Left ventricle myocardium inferior (tissue), 1 donor: Measurements from ENCODE around the gene RDH12. TPM values are rescaled to one million over a fixed set of nuclear protein-coding genes. Genes with fewer than 3 reads are reported as not detected.
A peak's percentile ranks its signal among the peaks of the same experiment; 100 is the strongest.

Experiments
- DNase-seq: peaks from one replicate; pipeline ENCODE4 v3.0.0-alpha.2; 2020
- H3K27ac ChIP-seq: fragments of 200-600 bp; replicated peaks from 2 replicates; pipeline ENCODE4 v1.8.0; 2021
- H3K27me3 ChIP-seq: fragments of 200-600 bp; 2 replicates; pipeline ENCODE4 v1.8.0; 2021; ENCODE audit warnings: low read depth
- H3K36me3 ChIP-seq: fragments of 200-600 bp; 2 replicates; pipeline ENCODE4 v1.8.0; 2021
- H3K4me1 ChIP-seq: fragments of 200-600 bp; 2 replicates; pipeline ENCODE4 v1.8.0; 2021
- H3K4me3 ChIP-seq: fragments of 200-600 bp; 2 replicates; pipeline ENCODE4 v1.8.0; 2021; ENCODE audit warnings: mild to moderate bottlenecking, moderate library complexity
- H3K9me3 ChIP-seq: fragments of 200-600 bp; replicated peaks from 2 replicates; pipeline ENCODE4 v1.8.0; 2021
- intact Hi-C: fragments of 100-400 bp; cut with micrococcal nuclease; formaldehyde crosslinking; loops from one replicate; pipeline ENCODE4 v1.11.0; 2022
- total RNA-seq: library from RNA; stranded (reverse); fragmentation: NEBNext Ultra II Directional; extraction: Animal tissue kit (Norgen Biotek cat#: 25700); gene quantifications from one replicate; pipeline ENCODE4 v1.2.1, GENCODE V29; 2021
- TF ChIP-seq, protein P1 (sequence below): fragments of 200-600 bp; IDR thresholded peaks from 2 replicates; pipeline ENCODE4 v1.8.0; 2021; ENCODE audit warnings: antibody characterized with exemption, mild to moderate bottlenecking, borderline replicate concordance
- donor health status: DM: no; HTN: yes; CAD: no; lungs with severe emphysema.

The RDH12 gene
- total RNA-seq, 1 donor from 2014 or later: not detected

DNA sequence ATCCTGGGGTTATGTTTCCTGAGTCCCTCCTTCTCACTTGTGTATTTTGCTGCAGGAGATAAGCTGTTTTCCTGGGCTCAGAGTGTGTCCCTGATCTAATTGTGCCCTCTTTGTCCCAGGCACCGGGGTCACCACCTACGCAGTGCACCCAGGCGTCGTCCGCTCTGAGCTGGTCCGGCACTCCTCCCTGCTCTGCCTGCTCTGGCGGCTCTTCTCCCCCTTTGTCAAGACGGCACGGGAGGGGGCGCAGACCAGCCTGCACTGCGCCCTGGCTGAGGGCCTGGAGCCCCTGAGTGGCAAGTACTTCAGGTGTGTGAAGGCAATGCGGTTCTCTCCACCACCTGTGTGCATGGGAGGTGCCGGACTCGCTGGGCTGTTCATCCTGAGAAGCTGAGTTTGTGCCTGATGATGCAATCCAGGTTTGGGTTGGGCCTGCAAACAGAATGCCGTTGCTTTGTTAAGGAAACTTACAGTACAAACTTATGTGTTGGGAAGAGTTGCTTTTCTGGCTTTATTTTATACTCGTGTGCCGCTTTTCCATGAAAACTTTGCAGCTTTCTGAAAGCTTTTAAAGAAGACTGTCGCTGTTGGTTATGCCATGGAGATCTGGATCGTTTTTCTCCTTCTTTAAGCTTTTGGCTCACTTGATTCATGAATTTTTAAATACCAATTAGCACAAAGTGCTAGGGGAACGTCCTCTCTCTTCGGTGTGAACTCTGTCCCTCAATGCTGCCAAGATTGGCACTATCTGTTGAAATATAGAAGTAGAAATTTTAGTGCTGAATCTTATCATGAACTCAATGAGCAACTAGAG, 27.6 kb downstream of the RDH12 start:
- TF ChIP-seq, protein P1, sequence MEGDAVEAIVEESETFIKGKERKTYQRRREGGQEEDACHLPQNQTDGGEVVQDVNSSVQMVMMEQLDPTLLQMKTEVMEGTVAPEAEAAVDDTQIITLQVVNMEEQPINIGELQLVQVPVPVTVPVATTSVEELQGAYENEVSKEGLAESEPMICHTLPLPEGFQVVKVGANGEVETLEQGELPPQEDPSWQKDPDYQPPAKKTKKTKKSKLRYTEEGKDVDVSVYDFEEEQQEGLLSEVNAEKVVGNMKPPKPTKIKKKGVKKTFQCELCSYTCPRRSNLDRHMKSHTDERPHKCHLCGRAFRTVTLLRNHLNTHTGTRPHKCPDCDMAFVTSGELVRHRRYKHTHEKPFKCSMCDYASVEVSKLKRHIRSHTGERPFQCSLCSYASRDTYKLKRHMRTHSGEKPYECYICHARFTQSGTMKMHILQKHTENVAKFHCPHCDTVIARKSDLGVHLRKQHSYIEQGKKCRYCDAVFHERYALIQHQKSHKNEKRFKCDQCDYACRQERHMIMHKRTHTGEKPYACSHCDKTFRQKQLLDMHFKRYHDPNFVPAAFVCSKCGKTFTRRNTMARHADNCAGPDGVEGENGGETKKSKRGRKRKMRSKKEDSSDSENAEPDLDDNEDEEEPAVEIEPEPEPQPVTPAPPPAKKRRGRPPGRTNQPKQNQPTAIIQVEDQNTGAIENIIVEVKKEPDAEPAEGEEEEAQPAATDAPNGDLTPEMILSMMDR: no peak
- Histone ChIP-seq H3K9me3 (no peaks in the 10 kb centered on the region), H3K4me1 (peaks cover 9% of the 10 kb centered on the region), H3K36me3 (no peaks in the 10 kb centered on the region), H3K27me3 (no peaks in the 10 kb centered on the region), H3K4me3 (no peak overlapping the region), H3K27ac (no peak overlapping the region)
- intact Hi-C loops: no loop called here
- DNase-seq: no peak

DNA sequence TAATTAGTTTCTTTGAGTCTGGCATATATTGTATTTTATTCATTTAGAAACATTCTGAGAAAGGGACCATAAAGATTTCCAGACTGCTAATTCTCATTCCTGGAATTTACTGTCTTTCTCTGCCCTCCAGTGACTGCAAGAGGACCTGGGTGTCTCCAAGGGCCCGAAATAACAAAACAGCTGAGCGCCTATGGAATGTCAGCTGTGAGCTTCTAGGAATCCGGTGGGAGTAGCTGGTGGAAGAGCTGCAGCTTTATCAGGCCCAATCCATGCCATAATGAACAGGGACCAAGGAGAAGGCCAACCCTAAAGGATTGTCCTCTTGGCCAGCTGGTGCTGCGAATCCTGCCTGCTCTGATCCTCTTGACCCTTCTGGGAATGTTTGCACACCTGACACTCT, 31.9 kb downstream of the RDH12 start:
- H3K27me3 ChIP-seq: no peaks in the 10 kb centered on the region
- H3K4me1 ChIP-seq: peaks cover 28% of the 10 kb centered on the region
- TF ChIP-seq, protein P1: no peak
- no peaks in the 10 kb centered on the region for H3K36me3 ChIP-seq
- H3K4me3 ChIP-seq: no peak overlapping the region
- H3K9me3 ChIP-seq: no peaks in the 10 kb centered on the region
- H3K27ac ChIP-seq: no peak overlapping the region
- intact Hi-C loops: no loop called here
- DNase-seq: no peak

DNA sequence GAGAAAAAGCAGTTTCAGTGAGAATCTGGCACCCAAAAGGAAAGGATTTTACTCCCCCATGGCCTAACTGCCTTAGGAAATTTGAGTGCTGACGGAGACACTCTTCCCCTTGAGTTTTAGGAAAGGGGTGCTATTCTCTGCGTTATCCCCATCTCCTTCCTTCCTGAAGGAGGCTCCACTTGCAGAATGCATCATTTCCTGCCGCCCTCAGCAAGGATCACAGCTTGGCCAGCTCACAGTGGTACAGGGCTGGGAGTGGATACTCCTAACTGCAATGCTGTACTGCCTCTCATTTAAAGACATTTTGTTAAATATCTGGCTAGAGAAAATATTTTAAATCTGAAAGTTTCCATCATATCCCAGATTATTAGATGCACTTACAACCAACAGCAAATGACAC, 33.0 kb downstream of the RDH12 start:
- Histone ChIP-seq H3K4me1 (peaks cover 28% of the 10 kb centered on the region), H3K4me3 (no peak overlapping the region), H3K9me3 (no peaks in the 10 kb centered on the region), H3K36me3 (no peaks in the 10 kb centered on the region), H3K27me3 (no peaks in the 10 kb centered on the region), H3K27ac (peak overlapping the region; percentile 37)
- no peak for DNase-seq
- intact Hi-C loops: no loop called here
- TF ChIP-seq, protein P1: peak; percentile 16

- Histone ChIP-seq H3K27ac (peak overlapping the region; percentile 34), H3K9me3 (no peaks in the 10 kb centered on the region), H3K36me3 (no peaks in the 10 kb centered on the region), H3K27me3 (no peaks in the 10 kb centered on the region), H3K4me1 (peaks cover 28% of the 10 kb centered on the region), H3K4me3 (no peak overlapping the region)
- intact Hi-C loops: no loop called here
- no peak for DNase-seq
- TF ChIP-seq, protein P1: no peak
Observed at GRCh38 chr14:67735336-67736147, 33.9 kb downstream of the RDH12 start.

DNA sequence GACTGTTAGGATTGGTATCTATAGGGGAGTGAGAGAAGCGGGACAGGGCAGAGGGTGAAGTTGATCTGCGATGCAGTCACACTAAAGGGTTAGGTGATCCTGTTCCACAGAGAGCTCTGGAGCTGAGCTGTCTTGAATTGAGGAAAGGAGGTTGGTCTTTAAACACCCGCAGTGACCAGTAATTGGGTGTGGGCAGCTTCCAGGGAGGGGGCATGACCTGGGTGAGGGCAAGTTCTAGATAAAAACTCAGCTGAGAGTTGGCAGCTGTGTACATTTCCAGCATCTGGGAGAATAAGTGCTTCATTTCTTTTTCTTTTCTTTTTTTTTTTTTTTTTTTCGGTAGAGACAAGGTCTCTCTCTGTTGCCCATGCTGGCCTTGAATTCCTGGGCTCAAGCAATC, 35.1 kb downstream of the RDH12 start:
- Histone ChIP-seq H3K9me3 (no peaks in the 10 kb centered on the region), H3K4me3 (no peak overlapping the region), H3K36me3 (no peaks in the 10 kb centered on the region), H3K27me3 (no peaks in the 10 kb centered on the region), H3K4me1 (peaks cover 28% of the 10 kb centered on the region), H3K27ac (no peak overlapping the region)
- no peak for DNase-seq
- intact Hi-C loops: no loop called here
- TF ChIP-seq, protein P1: no peak
